Measurements from ENCODE around the gene ACTA2.
"Not testable (repeated sequence)": the region's sequence is repeated elsewhere in the genome, so short reads cannot be mapped to it uniquely, and the experiment has no call there.

The ACTA2 gene

DNA sequence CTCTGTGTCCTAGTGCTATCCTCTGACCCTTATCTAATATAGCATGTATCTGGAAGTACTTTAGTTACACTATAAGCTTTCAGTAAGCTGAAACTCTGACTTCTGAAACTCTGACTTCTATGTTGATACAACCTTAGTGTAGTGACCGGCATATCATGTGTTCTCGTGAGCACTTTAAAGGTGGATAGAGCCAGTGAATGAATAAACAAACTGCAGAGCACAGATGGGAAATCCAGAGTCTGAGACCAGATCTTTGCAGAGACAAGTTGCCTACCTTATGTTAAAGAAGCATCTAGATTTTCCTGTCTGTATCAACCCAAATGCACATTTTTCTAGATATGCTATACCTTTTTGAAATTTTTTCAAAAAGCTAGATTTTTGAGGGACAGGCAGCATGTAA, 3.5 kb downstream of the ACTA2 start:
- no peak for DNase-seq

GRCh38 chr10:88946965-88947590, 5.5 kb downstream of the ACTA2 start:
- no peak for DNase-seq

DNA sequence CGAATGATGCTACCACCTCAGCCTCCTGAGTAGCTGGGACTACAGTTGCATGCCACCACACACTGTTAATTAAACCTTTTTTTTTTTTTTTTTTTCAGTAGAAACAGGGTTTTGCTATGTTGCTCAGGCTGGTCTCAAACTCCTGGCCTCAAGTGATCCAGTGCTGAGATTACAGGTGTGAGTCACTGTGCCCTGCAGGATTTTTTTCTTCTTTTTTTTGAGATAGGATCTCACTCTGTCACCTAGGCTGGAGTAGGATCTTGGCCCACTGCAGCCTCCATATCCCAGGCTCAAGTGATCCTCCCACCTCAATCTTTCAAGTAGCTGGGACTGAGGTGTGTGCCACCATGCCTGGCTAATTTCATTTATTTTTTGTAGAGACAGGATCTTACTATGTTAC, 6.4 kb downstream of the ACTA2 start:
- no peak for DNase-seq

GRCh38 chr10:88944813-88945212, 7.8 kb downstream of the ACTA2 start:
- no peak for DNase-seq

DNA sequence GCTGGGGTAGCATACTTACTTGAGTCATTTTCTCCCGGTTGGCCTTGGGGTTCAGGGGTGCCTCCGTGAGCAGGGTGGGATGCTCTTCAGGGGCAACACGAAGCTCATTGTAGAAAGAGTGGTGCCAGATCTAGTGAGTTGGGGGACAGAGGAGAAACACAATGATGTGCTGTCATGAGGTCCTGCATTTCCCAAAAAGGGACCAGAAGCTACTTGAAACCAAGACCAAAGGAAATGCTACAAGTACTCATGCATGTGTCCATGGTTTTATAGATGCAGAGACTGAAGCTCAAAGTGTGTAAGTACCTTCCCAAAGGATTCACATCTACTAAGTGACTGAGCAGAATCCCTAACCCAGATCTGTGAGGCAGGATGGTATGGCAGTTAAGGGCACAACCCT, 8.8 kb downstream of the ACTA2 start:
- DNase-seq: no peak

DNA sequence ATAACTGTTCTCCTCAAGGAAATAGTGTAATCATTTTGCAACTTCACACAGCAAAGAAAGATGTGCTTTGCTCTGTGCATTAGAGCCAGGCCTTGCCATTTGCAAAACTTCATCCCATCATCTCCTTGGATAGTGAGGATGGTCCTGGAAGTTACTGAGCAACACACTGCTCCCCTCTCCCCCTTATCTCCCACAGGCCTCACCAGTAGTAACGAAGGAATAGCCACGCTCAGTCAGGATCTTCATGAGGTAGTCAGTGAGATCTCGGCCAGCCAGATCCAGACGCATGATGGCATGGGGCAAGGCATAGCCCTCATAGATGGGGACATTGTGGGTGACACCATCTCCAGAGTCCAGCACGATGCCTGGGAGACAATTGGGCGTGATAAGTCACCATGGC, 11.5 kb downstream of the ACTA2 start:
- no peak for DNase-seq

DNA sequence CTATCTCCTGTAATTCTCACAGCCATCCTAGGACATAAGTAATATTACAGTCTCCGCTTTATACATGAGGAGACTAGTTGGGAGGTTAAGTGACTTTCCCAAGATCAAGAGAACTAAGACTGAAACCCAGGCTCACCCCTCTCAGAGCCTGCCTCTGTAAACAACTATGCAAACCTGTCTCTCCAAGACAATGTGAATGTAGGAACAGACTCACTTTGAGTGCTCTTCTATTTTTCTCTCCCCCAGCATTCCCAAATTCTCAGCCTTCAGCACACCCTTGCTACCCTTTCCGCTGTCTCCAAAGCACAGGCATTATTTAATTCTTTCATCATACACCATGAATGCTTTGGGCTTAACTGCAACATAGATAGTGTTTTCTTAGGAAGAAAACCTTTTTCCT, 13.6 kb downstream of the ACTA2 start:
- no peak for DNase-seq

DNA sequence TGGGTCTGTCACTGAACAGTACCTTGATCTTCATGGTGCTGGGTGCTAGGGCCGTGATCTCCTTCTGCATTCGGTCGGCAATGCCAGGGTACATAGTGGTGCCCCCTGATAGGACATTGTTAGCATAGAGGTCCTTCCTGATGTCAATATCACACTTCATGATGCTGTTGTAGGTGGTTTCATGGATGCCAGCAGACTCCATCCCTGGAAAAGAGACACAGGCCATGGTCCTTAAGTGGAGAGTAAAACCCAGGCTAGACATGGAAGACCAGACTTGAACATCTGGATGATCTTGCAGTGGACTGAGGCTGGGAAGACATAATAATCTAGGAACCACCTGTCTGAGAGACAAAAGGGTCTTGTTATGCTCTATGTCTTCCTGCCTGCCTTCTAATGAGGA, 14.5 kb downstream of the ACTA2 start:
- DNase-seq: no peak

GRCh38 chr10:88936656-88937055, 15.9 kb downstream of the ACTA2 start:
- DNase-seq: no peak

- DNase-seq: peak; percentile 77
Measured at GRCh38 chr10:88934900-88935672, 17.5 kb downstream of the ACTA2 start.

DNA sequence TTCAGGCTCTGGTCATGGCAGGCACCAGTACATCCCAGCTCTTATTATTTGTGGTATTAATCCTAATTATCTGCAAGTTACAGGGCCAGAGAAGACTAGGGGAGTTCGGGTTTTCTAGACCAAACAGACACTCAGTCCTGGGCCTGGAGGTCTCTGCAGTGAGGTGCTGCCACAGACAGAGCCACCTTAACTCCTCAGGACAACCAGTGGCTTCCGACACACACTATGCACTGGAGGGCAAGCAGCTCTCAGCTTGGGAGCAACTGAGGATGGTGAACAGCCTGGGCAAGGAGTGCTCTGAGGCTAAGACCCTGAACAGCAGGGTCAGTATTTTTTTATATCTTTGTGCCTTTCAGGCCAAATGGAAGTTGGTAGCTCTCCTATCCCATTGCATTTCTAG, 19.0 kb downstream of the ACTA2 start:
- DNase-seq: no peak

- peak; percentile 47 for DNase-seq
Measured at GRCh38 chr10:88932539-88933256, 19.9 kb downstream of the ACTA2 start.

GRCh38 chr10:88932029-88932428, 20.5 kb downstream of the ACTA2 start:
- DNase-seq: not testable (repeated sequence)

GRCh38 chr10:88931548-88931947, 21.0 kb downstream of the ACTA2 start:
- no peak for DNase-seq

GRCh38 chr10:88928254-88928653, 24.3 kb downstream of the ACTA2 start:
- DNase-seq: no peak

- no peak for DNase-seq
Measured at GRCh38 chr10:88927416-88927690, 25.2 kb downstream of the ACTA2 start.

DNA sequence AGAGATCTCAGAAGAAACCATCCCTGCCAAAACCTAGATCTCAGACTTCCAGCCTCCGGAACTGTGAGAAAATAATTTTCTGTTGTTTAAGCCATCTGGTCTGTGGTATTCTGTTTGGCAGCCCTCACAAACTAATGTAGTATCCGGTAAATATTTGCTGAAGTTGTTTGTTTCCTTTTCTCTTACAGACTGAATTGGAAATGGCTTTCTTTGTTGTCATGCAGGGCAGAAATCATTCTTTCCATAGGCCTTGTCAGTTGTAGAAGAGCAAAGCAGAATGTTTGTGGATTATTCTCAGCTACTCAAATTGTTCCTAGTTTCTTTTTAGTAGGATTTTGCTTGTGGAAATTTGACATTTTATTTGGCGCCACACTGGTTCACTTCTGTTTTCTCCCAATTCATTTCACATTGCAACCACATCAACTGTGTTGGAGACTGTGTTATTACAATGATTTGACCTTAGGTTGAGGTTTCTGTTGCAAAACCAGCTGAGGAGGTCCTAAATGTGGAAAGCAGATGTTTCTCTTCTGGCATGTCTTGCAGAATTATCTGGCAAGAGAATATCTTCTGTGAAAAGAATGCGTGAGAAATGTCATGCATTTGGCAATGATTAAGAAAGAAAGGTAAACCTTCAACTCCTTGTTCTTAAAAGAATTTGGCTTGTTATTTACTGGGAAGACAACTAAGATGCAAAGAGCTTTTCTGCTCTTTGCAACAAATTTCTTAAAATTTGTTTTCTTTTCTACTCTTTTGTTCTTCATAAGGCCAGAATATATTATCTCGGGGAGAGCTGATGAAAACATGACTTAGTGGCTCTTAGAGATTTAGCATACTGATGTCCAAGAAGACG, 25.8 kb downstream of the ACTA2 start:
- no peak for DNase-seq

- no peak for DNase-seq
Measured at GRCh38 chr10:88923520-88923919, 29.1 kb downstream of the ACTA2 start.

- no peak for DNase-seq
Measured at GRCh38 chr10:88922041-88922440, 30.5 kb downstream of the ACTA2 start.

- DNase-seq: no peak
Measured at GRCh38 chr10:88920986-88921593, 31.5 kb downstream of the ACTA2 start.

GRCh38 chr10:88920198-88920597, 32.4 kb downstream of the ACTA2 start:
- DNase-seq: no peak

GRCh38 chr10:88919041-88919440, 33.5 kb downstream of the ACTA2 start:
- no peak for DNase-seq
